NCI-H146 treated with DMSO at 0.1 percent for 48 hours (cell line): ENCODE measurements around the gene ACSM5.

Experiments used
- DNase-seq: peaks from one replicate; lab custom pipeline; 2025; ENCODE audit not compliant: unreplicated experiment; lab: John Stamatoyannopoulos, UW

The ACSM5 gene

GRCh38 chr16:20409398-20410120, at the start of gene ACSM5:
Gene ACSM5 (plus strand): TSS chr16:20409534. CDS start chr16:20411485, 1,951 bp downstream.
- no peak for DNase-seq

DNA sequence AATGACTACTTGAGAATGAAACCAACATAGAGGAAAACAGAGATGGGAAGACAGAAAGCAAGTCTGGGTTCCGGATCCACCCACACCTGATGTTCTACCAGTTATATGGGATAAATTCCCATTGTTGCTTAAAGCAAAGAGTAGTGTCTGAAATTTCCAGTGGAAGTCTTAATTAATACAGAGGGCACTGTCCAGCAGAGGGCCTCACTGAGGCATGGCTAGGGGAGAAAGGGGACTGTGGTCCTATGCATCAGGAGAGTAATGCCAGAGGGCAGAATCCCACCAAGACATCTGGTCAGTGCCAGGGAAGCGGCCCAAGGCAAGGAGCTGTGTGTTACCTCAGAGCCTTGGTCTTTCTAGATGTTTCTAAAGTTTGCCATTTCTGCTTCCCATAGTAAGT, 49.3 kb upstream of the ACSM5 start:
- no peak for DNase-seq

DNA sequence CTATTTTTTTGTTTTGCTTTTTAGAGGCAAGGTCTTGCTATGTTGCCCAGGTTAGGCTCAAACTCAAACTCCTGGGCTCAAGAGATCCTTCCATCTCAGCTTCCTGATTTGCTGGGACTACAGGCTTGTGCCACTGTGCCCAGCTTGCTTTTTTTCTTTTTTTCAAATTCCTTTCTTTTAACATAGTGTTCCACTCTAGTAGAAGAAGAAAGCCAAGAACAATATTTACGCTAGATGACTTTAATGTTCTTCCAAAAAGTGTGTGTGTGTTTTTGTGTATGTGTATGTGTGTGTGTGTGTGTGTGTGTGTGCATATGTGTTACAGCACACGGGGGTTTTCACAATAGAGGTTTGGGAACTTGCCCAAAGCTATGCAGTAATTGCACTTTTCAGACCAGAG, 46.1 kb upstream of the ACSM5 start:
- no peak for DNase-seq

- DNase-seq = no peak
Measured at GRCh38 chr16:20364051-20364450, 45.3 kb upstream of the ACSM5 start.

GRCh38 chr16:20369452-20370054, 39.8 kb upstream of the ACSM5 start:
- DNase-seq = no peak

- no peak for DNase-seq
Measured at GRCh38 chr16:20372701-20373100, 36.6 kb upstream of the ACSM5 start.

- no peak for DNase-seq
Measured at GRCh38 chr16:20377181-20377580, 32.2 kb upstream of the ACSM5 start.

DNA sequence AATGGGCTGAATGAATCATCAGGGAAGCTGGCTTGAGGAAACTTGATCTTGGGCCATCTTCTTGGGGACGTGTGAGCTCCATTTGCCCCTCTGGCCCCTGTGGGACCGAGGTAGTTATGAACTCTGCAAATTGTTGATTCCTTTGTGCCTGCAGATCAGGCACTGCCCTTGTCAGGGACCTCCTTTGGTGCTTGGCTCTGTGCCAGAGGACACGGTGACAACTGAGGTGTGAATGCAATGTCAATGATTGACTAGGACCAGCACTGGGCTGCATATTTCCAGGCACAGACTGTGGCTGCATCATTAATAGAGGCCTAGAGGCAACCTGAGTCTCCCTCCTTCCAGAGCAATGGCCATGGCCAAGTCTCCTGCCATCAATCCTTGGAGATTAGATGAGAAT, 28.6 kb upstream of the ACSM5 start:
- DNase-seq = no peak

GRCh38 chr16:20382202-20382948, 27.0 kb upstream of the ACSM5 start:
- no peak for DNase-seq

DNA sequence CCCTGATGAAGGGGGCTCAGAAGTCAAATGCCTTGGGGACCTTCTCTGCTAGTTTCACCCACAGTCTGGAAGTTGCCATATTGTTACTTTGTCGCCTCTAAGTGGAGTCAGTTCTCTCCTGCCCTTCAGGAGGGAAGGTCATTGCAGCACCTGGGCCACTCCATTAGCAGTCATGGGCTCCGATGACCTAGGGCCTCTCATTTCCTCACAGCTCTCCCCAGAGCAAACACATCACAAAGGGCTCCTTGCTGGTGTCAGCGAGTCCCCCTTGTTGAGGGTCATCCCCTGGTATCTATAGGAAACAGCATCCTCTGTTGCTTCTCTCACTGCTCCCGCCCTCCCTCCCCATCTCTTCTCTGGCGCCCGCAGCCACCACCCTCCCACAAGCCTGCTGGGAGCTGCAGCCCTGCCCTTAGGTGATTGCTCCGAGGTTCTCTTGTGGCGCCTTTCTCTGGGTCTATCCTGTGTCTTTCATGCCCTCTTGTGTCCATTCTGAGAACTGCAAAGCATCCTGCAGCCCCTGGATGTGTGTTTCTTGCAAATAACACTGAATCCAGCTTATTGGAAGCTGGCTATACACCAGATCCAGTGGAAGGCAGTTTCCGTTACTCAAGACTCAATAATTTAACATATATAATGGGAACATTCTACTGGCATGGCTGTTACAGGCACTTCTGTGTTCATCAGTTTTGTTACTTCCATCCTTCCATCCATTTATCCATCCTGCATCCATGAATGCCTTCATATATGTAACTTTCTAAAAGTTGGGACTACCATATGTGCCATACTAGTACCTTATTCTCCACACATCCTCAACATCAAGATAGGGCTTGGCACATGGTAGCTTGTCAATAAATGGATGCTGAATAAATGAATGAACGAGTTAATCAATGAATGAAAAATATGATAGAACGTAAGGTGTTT, 26.0 kb upstream of the ACSM5 start:
- peak; percentile 66 for DNase-seq

DNA sequence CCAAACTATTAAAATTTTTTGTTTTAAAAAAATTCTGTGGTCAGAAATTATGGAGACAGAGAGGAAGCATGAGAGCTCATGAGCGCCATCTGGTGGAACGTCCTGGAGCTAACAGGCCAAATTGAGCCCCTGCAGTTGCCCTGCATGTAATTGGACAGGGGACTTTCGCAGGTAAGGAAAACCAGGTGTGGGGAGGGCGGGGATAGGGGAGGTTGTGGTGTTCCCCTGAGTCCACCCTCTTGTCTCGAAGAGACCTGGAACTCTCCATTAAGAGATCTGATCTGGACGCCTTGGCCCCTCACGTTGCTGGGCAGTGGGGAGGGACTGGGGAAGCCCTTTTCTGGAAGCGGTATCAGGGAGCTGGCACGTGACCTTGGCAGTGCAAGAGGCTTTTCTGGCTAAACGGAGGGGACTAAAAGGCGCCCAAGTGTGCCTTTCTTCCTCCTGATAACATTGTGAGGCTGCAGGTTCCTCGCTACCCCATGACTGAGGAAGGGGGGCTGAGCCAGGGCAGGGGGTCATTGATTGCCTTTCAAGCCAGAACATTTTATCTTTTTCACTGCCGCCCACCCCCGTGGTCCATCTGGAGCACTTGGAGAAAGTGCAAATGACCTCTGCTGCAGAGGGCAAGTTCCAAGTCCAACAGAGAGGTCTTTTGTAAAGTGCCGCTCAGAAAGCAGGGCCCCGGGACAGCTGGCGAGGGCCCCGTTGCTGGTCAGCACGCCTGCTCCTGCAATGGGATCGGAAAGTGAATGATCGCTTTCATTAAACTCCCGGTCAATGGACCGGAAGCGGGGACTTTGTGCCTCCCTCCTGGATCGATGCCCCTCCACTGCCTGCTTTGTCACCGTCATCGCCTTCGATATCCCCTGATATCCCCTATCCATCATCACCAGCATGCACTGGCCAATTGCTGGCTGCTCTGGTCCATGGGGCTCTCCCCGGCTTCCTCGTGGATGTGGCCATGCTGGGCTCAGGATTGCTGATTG, 23.2 kb upstream of the ACSM5 start:
- peak; percentile 4 for DNase-seq

- DNase-seq = no peak
Measured at GRCh38 chr16:20387978-20388377, 21.4 kb upstream of the ACSM5 start.

DNA sequence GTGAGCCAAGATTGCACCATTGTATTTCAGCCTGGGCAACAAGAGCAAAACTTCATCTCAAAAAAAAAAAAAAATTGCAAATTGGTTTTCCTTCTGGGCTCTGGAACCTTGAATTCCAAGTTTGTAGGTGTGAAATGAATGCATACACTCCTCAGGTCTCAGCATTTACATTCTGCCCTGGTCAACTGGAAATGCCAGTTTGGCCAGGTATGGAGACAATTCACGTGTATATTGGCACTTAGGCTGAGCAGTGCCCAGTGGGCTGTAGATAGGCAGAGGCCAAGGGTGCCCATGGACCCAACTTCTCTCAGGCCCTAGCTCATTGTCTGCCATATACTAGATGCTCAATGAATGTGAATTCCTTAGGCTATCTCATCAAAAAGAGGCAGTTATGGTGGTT, 20.5 kb upstream of the ACSM5 start:
- no peak for DNase-seq

DNA sequence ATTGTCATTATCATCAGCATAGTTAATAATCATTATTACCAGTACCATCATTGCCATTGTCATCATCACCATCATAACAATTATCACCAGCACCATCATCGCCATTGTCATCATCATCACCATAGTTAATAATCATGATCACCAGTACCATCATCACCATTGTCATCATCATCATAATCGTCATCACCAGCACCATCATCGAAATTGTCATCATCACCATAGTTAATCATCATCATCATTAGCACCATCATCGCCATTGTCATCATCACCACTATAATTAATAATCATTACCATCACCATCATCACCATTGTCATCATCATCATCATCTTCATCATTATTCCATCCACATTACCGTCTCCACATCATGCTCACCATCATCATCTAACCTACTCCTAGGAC, 18.3 kb upstream of the ACSM5 start:
- DNase-seq = no peak

GRCh38 chr16:20393801-20394577, 15.3 kb upstream of the ACSM5 start:
- DNase-seq = no peak

DNA sequence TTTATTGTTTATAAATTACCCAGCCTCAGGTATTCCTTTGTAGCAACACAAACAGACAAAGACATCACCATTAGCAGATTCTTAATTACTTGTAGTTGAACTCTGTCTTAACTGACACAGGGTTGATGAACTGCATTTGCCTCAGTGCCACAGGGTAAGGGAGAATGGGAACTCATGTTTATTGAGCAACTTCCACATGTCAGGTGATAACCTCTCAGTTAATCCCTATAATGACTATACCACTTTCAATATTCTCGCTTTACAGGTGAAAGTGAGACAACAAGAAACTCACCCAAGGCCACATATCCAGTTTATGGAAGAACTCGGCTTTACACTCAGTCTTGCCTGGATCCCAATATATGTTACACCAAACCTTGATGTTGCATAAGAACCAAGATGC, 13.4 kb upstream of the ACSM5 start:
- DNase-seq = no peak

DNA sequence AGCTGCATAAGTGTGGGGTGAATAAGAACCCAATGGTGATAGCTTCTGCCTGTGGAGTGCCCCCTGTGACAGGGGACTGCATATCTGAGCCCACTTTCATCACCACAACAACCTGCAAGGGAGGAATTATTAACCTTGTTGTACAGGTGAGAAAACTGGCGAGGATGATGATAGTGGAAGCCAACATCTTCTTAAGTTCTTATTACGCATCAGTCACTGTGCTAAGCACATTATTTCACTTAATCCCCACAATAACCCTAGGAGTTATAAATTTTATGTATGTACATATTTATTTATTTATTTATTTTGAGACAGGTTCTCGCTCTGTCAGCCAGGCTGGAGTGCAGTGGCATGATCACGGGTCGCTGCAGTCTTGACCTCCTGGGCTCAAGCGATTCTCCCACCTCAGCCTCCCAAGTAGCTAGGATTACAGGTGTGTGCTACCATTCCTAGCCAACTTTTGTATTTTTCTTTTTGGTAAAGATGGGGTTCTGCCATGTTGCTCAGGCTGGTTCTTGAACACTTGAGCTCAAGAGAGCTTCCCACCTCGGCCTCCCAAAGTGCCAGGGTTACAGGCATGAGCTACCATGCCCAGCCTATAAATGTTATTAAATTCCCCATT, 12.4 kb upstream of the ACSM5 start:
- DNase-seq = no peak

DNA sequence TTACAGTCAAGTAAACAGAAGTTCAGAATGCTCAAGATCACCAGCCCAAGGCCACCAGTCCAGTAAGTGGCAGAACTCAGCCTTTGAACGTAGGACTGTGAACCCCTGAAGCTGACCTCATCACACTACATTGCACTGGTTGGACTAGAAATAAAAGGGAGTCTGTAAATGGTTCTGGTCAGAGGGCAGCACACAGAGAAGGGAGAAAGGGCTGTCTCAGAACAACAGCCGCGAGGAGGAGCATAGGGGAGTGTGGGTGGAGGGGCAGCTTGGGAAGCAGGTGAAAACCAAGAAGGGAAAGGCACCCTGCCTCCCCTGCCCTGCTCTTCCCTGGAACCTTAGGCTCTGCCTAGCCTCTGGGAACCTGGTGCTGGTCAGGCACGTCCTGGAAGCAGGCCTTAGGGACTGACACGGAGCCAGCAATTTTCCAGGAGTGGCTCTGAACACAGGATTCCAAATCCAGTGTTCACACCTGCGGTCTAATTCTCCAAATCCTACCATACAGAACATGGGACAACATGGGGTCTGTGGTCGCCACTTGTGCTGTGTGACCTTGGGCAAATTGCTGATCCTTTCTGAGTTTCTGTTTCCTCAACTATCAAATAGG, 11.8 kb upstream of the ACSM5 start:
- no peak for DNase-seq
